ENCODE data around the gene RAB4A.

GRCh38 chr1:229223498-229223897 is 47.4 kb upstream of the RAB4A start:
- TF ChIP-seq CTCF (IDR thresholded peaks at IDR 0.05; ENCODE audit: poor library complexity, severe bottlenecking) (no peak), EZH2 (IDR thresholded peaks at IDR 0.05; ENCODE audit: borderline replicate concordance, insufficient read depth, low read length, poor library complexity, severe bottlenecking) (no peak), POLR2AphosphoS5 (IDR thresholded peaks at IDR 0.05) (no peak), SMC3 (conservative IDR thresholded peaks at IDR 0.05; ENCODE audit: poor library complexity) (no peak), TAF1 (IDR thresholded peaks at IDR 0.05; ENCODE audit: low read depth) (no peak)

Data from neural cell (in vitro differentiated cells).